Body of pancreas (tissue), 4 donors: ENCODE results near the gene DDX20. TPM values are rescaled to one million over a fixed set of nuclear protein-coding genes. Genes with fewer than 3 reads are reported as not detected.

Experiments used
- ATAC-seq: fragments of 150-250 bp; one replicate; pipeline ENCODE4 v1.9.1; 2016
- DNase-seq, 4 donors: peaks; one replicate each; pipeline ENCODE4 v3.0.0-alpha.2; 2019
- H3K27ac ChIP-seq, 4 donors: fragments of 200-600 bp; sonication (generic); 1 replicate in 3 of 4; 2 replicates in 1 of 4; pipeline versions ENCODE4 v1.5.1 to v1.6.1; 2016 to 2019; ENCODE audit warnings: mild to moderate bottlenecking in 1 of 4, mixed read lengths in 1 of 4, moderate library complexity in 1 of 4
- H3K27me3 ChIP-seq, 2 donors: fragments of 200-600 bp; sonication (generic); one replicate each; pipeline ENCODE4 v1.6.0; 2016; ENCODE audit warnings: mild to moderate bottlenecking in 1 of 2
- H3K36me3 ChIP-seq, 2 donors: fragments of 200-600 bp; sonication (generic); replicated peaks in 1 of 2; 2 replicates each; pipeline ENCODE4 v1.5.1; 2016; ENCODE audit warnings: low read depth in 2 of 2; ENCODE audit not compliant: insufficient read depth in 1 of 2
- H3K4me1 ChIP-seq: fragments of 200-600 bp; sonication (generic); one replicate; pipeline ENCODE4 v1.6.0; 2016
- H3K4me3 ChIP-seq, 2 donors: fragments of 200-600 bp; sonication (generic); 1 replicate in 1 of 2; 2 replicates in 1 of 2; pipeline ENCODE4 v1.5.1; 2016 to 2019
- H3K9me3 ChIP-seq, 3 donors: fragments of 200-600 bp; sonication (generic); 1 replicate in 2 of 3; 2 replicates in 1 of 3; pipeline ENCODE4 v1.5.1; 2016
- POLR2A ChIP-seq, 3 donors: fragments of 450-650 bp; IDR thresholded peaks; one replicate each; pipeline ENCODE4 v1.6.1; 2016; ENCODE audit warnings: antibody characterized with exemption in 3 of 3, mild to moderate bottlenecking in 2 of 3
- WGBS, 2 donors: methylation state at CpG; one replicate each; pipeline ENCODE4 v1.1.5; 2017; 5-methylcytosine and 5-hydroxymethylcytosine counted together
- intact Hi-C: fragments of 100-400 bp; cut with DNase I; formaldehyde crosslinking; loops from one replicate; pipeline ENCODE4 v1.15.1; 2023
- total RNA-seq, 2 donors: library from RNA; depleted of rRNA; stranded (reverse); fragments of >200 nt; gene quantifications; one replicate each; pipeline ENCODE4 v1.1.0, GENCODE V29; 2016
- TF ChIP-seq, protein P1 (sequence below), 7 experiments: fragments of 450-650 bp in 4 of 7; fragments of 200-600 bp in 3 of 7; sonication (generic) in 3 of 7; IDR thresholded peaks; one replicate each; pipeline ENCODE4 v1.5.1; 2016 to 2019; ENCODE audit warnings: antibody characterized with exemption in 7 of 7

Gene DDX20
- total RNA-seq, 2 donors from 2014 or later: 5.7 to 34.3 TPM

DNA sequence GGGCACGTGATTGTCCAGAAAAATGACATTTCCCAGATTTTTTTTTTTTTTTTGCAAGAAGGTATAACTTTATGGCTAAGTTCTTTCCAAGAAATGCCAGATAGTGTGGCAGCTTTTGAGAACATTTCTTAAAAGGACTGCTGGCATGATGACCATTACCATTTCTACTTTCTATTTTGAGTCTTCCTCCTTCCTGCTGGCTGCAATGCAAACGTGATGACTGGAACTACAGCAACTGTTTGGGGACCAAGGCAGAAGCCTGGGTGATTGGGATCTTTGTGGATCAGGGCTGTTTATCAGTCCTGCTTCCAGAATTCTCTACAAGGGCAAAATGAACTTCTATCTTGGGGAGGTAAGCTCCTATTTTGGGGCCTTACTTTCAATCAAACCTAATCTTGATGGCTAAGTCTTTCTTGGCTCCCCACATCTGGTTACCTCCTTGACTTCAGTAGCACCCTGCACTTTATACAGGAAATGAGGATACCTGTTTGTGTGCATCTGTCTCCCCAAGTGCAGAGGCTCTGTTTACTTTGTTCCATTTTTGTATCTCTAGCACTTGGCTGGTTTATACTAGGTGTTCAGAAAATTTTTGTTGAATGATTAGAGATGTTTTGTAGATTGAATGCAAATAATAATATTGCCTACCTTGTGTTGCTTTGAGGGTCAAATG lies 3.7 kb upstream of the DDX20 start:
- TF ChIP-seq, protein P1, sequence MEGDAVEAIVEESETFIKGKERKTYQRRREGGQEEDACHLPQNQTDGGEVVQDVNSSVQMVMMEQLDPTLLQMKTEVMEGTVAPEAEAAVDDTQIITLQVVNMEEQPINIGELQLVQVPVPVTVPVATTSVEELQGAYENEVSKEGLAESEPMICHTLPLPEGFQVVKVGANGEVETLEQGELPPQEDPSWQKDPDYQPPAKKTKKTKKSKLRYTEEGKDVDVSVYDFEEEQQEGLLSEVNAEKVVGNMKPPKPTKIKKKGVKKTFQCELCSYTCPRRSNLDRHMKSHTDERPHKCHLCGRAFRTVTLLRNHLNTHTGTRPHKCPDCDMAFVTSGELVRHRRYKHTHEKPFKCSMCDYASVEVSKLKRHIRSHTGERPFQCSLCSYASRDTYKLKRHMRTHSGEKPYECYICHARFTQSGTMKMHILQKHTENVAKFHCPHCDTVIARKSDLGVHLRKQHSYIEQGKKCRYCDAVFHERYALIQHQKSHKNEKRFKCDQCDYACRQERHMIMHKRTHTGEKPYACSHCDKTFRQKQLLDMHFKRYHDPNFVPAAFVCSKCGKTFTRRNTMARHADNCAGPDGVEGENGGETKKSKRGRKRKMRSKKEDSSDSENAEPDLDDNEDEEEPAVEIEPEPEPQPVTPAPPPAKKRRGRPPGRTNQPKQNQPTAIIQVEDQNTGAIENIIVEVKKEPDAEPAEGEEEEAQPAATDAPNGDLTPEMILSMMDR (IDR thresholded peaks at IDR 0.05): no peak
- TF ChIP-seq POLR2A (IDR thresholded peaks at IDR 0.05): no peak
- H3K36me3 ChIP-seq: no peaks in the 10 kb centered on the region
- no peaks in the 10 kb centered on the region for H3K27me3 ChIP-seq
- H3K9me3 ChIP-seq: no peaks in the 10 kb centered on the region
- no peak overlapping the region for H3K27ac ChIP-seq
- intact Hi-C loops: no loop called here
- H3K4me3 ChIP-seq: no peak overlapping the region
- 33 to 35% methylated on average over 2 of the region's 2 CpGs for WGBS, 2 donors
- ATAC-seq: no peak
- peaks cover 13% of the 10 kb centered on the region for H3K4me1 ChIP-seq
- DNase-seq: no peak

DNA sequence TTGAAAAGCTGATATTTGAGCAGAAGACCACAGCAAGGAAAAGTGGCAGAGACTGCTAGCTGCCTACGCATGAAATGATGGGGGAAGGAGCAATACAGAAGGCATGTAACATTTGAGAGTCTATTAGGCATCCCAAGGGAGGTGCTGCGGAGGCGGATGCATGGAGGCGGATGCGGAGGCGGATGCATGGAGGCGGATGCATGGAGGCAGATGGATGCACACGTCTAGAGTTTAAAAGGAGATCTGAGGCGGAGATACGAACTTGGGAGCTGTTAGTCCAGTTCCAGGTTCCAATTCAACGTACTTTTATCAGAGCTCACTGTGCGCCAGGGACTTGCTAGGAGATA lies 744 bp upstream of the DDX20 start:
- intact Hi-C loops: no loop called here
- peak; percentile 23 to 41 (median 34) for DNase-seq
- no peak for ATAC-seq
- Histone ChIP-seq H3K4me3 (peak overlapping the region; percentile 54 to 69), H3K36me3 (no peaks in the 10 kb centered on the region), H3K27me3 (no peaks in the 10 kb centered on the region), H3K4me1 (peaks cover 16% of the 10 kb centered on the region), H3K9me3 (no peaks in the 10 kb centered on the region), H3K27ac (peak overlapping the region; percentile 78 to 89 (median 80))
- 0 to 1% methylated on average over 12 of the region's 12 CpGs for WGBS, 2 donors
- TF ChIP-seq POLR2A (IDR thresholded peaks at IDR 0.05): no peak
- TF ChIP-seq, protein P1 (IDR thresholded peaks at IDR 0.05): no peak

DNA sequence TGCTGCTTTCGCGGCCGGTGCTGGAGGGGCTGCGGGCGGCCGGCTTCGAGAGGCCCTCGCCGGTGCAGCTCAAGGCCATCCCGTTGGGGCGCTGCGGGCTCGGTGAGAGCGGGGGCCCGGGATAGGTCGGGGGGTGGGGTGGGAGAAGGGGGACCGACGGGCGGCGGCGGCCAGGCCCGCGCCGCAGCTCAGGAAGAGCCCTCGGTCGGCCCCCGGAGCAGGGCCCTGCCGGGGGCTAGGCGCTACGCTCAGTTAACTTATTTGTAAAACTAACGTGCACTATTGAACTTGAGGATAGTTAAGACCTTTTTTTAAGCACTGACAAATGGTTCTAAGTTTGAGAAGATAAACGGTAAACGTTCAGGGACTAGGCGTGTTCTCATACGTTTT lies 418 bp downstream of the DDX20 start:
- ATAC-seq: peak; percentile 26
- WGBS, 2 donors: 1 to 2% methylated on average over 5 to 34 of the region's 35 CpGs
- DNase-seq: no peak
- Histone ChIP-seq H3K9me3 (no peaks in the 10 kb centered on the region), H3K27me3 (no peaks in the 10 kb centered on the region), H3K4me1 (peaks cover 16% of the 10 kb centered on the region), H3K36me3 (peaks cover 5 to 6% of the 10 kb centered on the region in 2 donors), H3K4me3 (peak overlapping the region; percentile 54 to 69), H3K27ac (peak overlapping the region; percentile 78 to 89 (median 80))
- intact Hi-C loops: no loop called here
- no peak for TF ChIP-seq POLR2A (IDR thresholded peaks at IDR 0.05)
- TF ChIP-seq, protein P1 (IDR thresholded peaks at IDR 0.05): no peak

DNA sequence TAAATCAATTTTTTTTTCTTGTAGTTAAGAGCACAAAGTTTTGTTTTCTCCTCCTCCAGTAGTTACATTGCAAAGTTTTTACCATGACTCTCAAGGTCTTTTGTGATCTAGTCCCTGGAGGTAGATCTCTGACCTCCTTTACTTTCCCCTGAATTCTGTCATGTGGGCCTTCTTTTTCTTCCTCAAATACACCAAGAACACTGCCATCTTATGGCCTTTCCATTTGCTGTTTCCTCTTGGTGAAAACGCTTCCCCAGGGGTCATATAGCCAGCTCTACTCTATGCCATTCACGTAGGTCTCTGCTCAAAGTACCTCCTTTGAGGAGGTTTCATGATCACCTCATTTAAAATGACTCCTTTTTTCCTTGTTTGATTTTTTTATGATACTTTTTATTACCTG lies 2.7 kb downstream of the DDX20 start:
- Histone ChIP-seq H3K27me3 (no peaks in the 10 kb centered on the region), H3K27ac (no peak overlapping the region), H3K4me1 (peaks cover 16% of the 10 kb centered on the region), H3K4me3 (no peak overlapping the region), H3K36me3 (peaks cover 5 to 15% of the 10 kb centered on the region in 2 donors), H3K9me3 (no peaks in the 10 kb centered on the region)
- 74 to 89% methylated on average over 2 of the region's 2 CpGs for WGBS, 2 donors
- ATAC-seq (no peak), DNase-seq (no peak)
- TF ChIP-seq, protein P1 (IDR thresholded peaks at IDR 0.05): no peak
- TF ChIP-seq POLR2A (IDR thresholded peaks at IDR 0.05): no peak
- intact Hi-C loops: no loop called here

DNA sequence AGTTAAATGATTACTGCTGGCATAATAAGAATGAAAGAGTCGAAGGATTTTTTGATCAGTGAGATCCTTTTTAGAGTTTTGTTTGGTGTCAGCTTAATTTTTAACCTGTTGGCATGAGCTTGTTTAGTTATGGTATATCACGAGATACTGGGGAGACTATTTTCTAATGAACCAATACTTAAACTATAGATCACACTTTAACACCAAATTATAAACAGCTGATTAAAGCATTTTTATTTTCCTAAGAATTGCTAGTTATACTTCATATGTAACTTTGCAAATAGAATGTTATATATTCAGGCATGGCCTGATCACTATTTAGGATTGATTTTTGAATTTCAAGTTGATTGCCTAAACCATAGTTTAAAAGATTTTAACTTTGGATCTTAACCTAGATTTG lies 6.0 kb downstream of the DDX20 start:
- WGBS, 2 donors: 33 to 41% methylated on average over 2 of the region's 2 CpGs
- H3K4me1 ChIP-seq: peaks cover 6% of the 10 kb centered on the region
- H3K27me3 ChIP-seq: no peaks in the 10 kb centered on the region
- H3K9me3 ChIP-seq: no peaks in the 10 kb centered on the region
- TF ChIP-seq, protein P1 (IDR thresholded peaks at IDR 0.05): no peak
- no peak for TF ChIP-seq POLR2A (IDR thresholded peaks at IDR 0.05)
- peaks cover 5 to 26% of the 10 kb centered on the region in 2 donors for H3K36me3 ChIP-seq
- no peak overlapping the region for H3K27ac ChIP-seq
- intact Hi-C loops: no loop called here
- DNase-seq (no peak), ATAC-seq (no peak)
- no peak overlapping the region for H3K4me3 ChIP-seq
